IPS-18a (cell line): ENCODE measurements around the gene LMX1B.
"Not testable (repeated sequence)": the region's sequence is repeated elsewhere in the genome, so short reads cannot be mapped to it uniquely, and the experiment has no call there.

Source experiments
- H3K27ac ChIP-seq: one replicate; pipeline ENCODE4 v1.5.1; 2013; ENCODE audit warnings: low read length
- H3K27me3 ChIP-seq: one replicate; pipeline ENCODE4 v1.6.1; 2013; ENCODE audit warnings: mild to moderate bottlenecking, low read length; ENCODE audit not compliant: control insufficient read depth, insufficient read depth
- H3K36me3 ChIP-seq: one replicate; pipeline ENCODE4 v1.6.1; 2013; ENCODE audit warnings: low read depth, low read length; ENCODE audit not compliant: control insufficient read depth
- H3K4me1 ChIP-seq: one replicate; pipeline ENCODE4 v1.6.1; 2013; ENCODE audit warnings: low read depth, low read length; ENCODE audit not compliant: control insufficient read depth
- H3K4me3 ChIP-seq: one replicate; pipeline ENCODE4 v1.5.1; 2013; ENCODE audit warnings: low read length
- H3K9ac ChIP-seq: one replicate; pipeline ENCODE4 v1.6.1; 2013; ENCODE audit warnings: mild to moderate bottlenecking, low read length, moderate library complexity
- H3K9me3 ChIP-seq: one replicate; pipeline ENCODE4 v1.6.1; 2013; ENCODE audit warnings: low read depth, low read length; ENCODE audit not compliant: control insufficient read depth

The LMX1B gene

DNA sequence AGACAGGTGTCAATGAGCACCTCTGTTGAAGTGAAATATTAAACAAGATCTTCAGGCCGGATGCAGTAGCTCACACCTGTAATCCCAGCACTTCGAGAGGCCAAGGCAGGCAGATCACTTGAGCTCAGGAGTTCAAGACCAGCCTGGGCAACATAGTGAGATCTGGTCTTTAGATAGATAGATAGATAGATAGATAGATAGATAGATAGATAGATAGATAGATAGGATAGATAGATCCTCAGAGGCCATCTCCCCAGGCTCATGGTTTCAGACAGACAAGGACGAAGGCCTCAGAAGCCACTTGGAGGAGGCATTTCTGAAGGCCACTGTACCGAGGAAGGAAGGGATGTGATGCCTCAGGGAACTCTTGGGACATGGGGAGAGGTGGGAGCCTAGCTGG is 42.5 kb downstream of the LMX1B start:
- H3K4me3 ChIP-seq, H3K27ac ChIP-seq, H3K9ac ChIP-seq, H3K9me3 ChIP-seq, H3K4me1 ChIP-seq, H3K36me3 ChIP-seq: not testable (repeated sequence)
- peaks cover 15% of the 10 kb centered on the region for H3K27me3 ChIP-seq

GRCh38 chr9:126658201-126658825 is 44.6 kb downstream of the LMX1B start:
- H3K9me3 ChIP-seq = no peaks in the 10 kb centered on the region
- no peak overlapping the region for H3K27ac ChIP-seq
- H3K36me3 ChIP-seq = no peaks in the 10 kb centered on the region
- no peaks in the 10 kb centered on the region for H3K27me3 ChIP-seq
- peaks cover 2% of the 10 kb centered on the region for H3K4me1 ChIP-seq
- H3K9ac ChIP-seq = no peak overlapping the region
- H3K4me3 ChIP-seq = no peak overlapping the region

- Histone ChIP-seq H3K4me1 (peaks cover 7% of the 10 kb centered on the region), H3K36me3 (no peaks in the 10 kb centered on the region), H3K9ac (no peak overlapping the region), H3K9me3 (no peaks in the 10 kb centered on the region), H3K27ac (no peak overlapping the region), H3K4me3 (no peak overlapping the region), H3K27me3 (no peaks in the 10 kb centered on the region)
Measured at GRCh38 chr9:126658956-126659555, 45.3 kb downstream of the LMX1B start.

GRCh38 chr9:126661122-126661520 is 47.4 kb downstream of the LMX1B start:
- Histone ChIP-seq H3K4me1 (peaks cover 24% of the 10 kb centered on the region), H3K27ac (no peak overlapping the region), H3K27me3 (peaks cover 16% of the 10 kb centered on the region), H3K36me3 (no peaks in the 10 kb centered on the region), H3K4me3 (no peak overlapping the region), H3K9me3 (no peaks in the 10 kb centered on the region), H3K9ac (no peak overlapping the region)

- Histone ChIP-seq H3K27me3 (peaks cover 22% of the 10 kb centered on the region), H3K9ac (no peak overlapping the region), H3K4me3 (no peak overlapping the region), H3K36me3 (no peaks in the 10 kb centered on the region), H3K4me1 (peaks cover 24% of the 10 kb centered on the region), H3K27ac (no peak overlapping the region), H3K9me3 (no peaks in the 10 kb centered on the region)
Measured at GRCh38 chr9:126661521-126662251, 48.0 kb downstream of the LMX1B start.

- H3K36me3 ChIP-seq = no peaks in the 10 kb centered on the region
- H3K27ac ChIP-seq = no peak overlapping the region
- H3K27me3 ChIP-seq = peaks cover 38% of the 10 kb centered on the region
- H3K4me3 ChIP-seq = no peak overlapping the region
- H3K9ac ChIP-seq = no peak overlapping the region
- peaks cover 24% of the 10 kb centered on the region for H3K4me1 ChIP-seq
- no peaks in the 10 kb centered on the region for H3K9me3 ChIP-seq
Measured at GRCh38 chr9:126663661-126664072, 49.9 kb downstream of the LMX1B start.

GRCh38 chr9:126664900-126665643 is 51.3 kb downstream of the LMX1B start:
- Histone ChIP-seq H3K9me3 (no peaks in the 10 kb centered on the region), H3K9ac (peak overlapping the region; percentile 49), H3K4me1 (peaks cover 24% of the 10 kb centered on the region), H3K27me3 (peaks cover 50% of the 10 kb centered on the region), H3K27ac (no peak overlapping the region), H3K4me3 (peak overlapping the region; percentile 47), H3K36me3 (no peaks in the 10 kb centered on the region)

DNA sequence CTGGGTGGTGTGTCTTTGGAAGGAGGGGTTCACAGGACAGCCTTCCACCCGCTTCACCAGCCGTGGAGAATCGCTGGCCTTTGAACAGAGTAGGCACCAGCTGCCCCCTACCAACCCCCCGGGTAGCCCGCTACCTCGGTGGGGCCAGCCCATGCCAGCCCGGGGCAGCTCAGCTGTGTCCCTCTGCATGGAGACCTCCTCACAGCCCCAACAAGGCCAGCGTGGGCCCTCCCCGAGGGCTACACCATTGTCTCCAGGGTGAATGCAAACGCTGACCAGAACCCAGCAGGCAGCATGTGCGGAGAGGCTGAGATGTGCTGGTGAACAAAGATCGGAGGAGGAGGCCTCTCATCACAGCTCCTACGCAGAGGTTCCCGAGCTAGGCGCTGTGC is 51.9 kb downstream of the LMX1B start:
- H3K27ac ChIP-seq = no peak overlapping the region
- peaks cover 24% of the 10 kb centered on the region for H3K4me1 ChIP-seq
- H3K27me3 ChIP-seq = peaks cover 54% of the 10 kb centered on the region
- peak overlapping the region; percentile 47 for H3K4me3 ChIP-seq
- peak overlapping the region; percentile 49 for H3K9ac ChIP-seq
- no peaks in the 10 kb centered on the region for H3K9me3 ChIP-seq
- H3K36me3 ChIP-seq = no peaks in the 10 kb centered on the region

GRCh38 chr9:126666155-126666803 is 52.6 kb downstream of the LMX1B start:
- Histone ChIP-seq H3K27me3 (peaks cover 61% of the 10 kb centered on the region), H3K27ac (no peak overlapping the region), H3K9me3 (no peaks in the 10 kb centered on the region), H3K4me3 (no peak overlapping the region), H3K4me1 (peaks cover 29% of the 10 kb centered on the region), H3K9ac (no peak overlapping the region), H3K36me3 (no peaks in the 10 kb centered on the region)

GRCh38 chr9:126667190-126668055 is 53.7 kb downstream of the LMX1B start:
- no peak overlapping the region for H3K4me3 ChIP-seq
- no peak overlapping the region for H3K27ac ChIP-seq
- H3K36me3 ChIP-seq = no peaks in the 10 kb centered on the region
- peaks cover 72% of the 10 kb centered on the region for H3K27me3 ChIP-seq
- H3K9ac ChIP-seq = no peak overlapping the region
- peaks cover 27% of the 10 kb centered on the region for H3K4me1 ChIP-seq
- H3K9me3 ChIP-seq = no peaks in the 10 kb centered on the region
